NCI-H82 treated with DMSO at 0.1 percent for 48 hours (cell line): ENCODE data around the gene COG3.
A peak's percentile ranks its signal among the peaks of the same experiment; 100 is the strongest.

Source experiments
- DNase-seq: peaks from one replicate; lab custom pipeline; 2025; ENCODE audit not compliant: unreplicated experiment; lab: John Stamatoyannopoulos, UW

Gene COG3

GRCh38 chr13:45445053-45445452, 19.7 kb upstream of the COG3 start:
- no peak for DNase-seq

GRCh38 chr13:45446181-45446580, 18.6 kb upstream of the COG3 start:
- no peak for DNase-seq

GRCh38 chr13:45447050-45447661, 17.6 kb upstream of the COG3 start:
- no peak for DNase-seq

GRCh38 chr13:45448965-45449559, 15.7 kb upstream of the COG3 start:
- DNase-seq: no peak

- no peak for DNase-seq
Measured at GRCh38 chr13:45451282-45451681, 13.5 kb upstream of the COG3 start.

- DNase-seq: no peak
Measured at GRCh38 chr13:45454204-45454603, 10.5 kb upstream of the COG3 start.

GRCh38 chr13:45456196-45456972, 8.4 kb upstream of the COG3 start:
- no peak for DNase-seq

- no peak for DNase-seq
Measured at GRCh38 chr13:45464141-45464686, 525 bp upstream of the COG3 start.

GRCh38 chr13:45466359-45466758, 1.6 kb downstream of the COG3 start:
- no peak for DNase-seq

GRCh38 chr13:45468635-45469034, 3.9 kb downstream of the COG3 start:
- no peak for DNase-seq

- DNase-seq: no peak
Measured at GRCh38 chr13:45472171-45472705, 7.5 kb downstream of the COG3 start.

- peak; percentile 55 for DNase-seq
Measured at GRCh38 chr13:45473627-45474026, 8.9 kb downstream of the COG3 start.

GRCh38 chr13:45474584-45475454, 10.1 kb downstream of the COG3 start:
- no peak for DNase-seq

- DNase-seq: peak; percentile 98
Measured at GRCh38 chr13:45479661-45480060, 14.9 kb downstream of the COG3 start.

GRCh38 chr13:45481688-45482087, 16.9 kb downstream of the COG3 start:
- no peak for DNase-seq

- peak; percentile 63 for DNase-seq
Measured at GRCh38 chr13:45482571-45483173, 17.9 kb downstream of the COG3 start.

- no peak for DNase-seq
Measured at GRCh38 chr13:45487604-45488003, 22.9 kb downstream of the COG3 start.

GRCh38 chr13:45490068-45490467, 25.3 kb downstream of the COG3 start:
- DNase-seq: peak; percentile 20

- DNase-seq: no peak
Measured at GRCh38 chr13:45492538-45492937, 27.8 kb downstream of the COG3 start.

GRCh38 chr13:45496942-45497341, 32.2 kb downstream of the COG3 start:
- no peak for DNase-seq
